C1 segment of cervical spinal cord (tissue), 14 donors: ENCODE data around the gene USP9Y.
"Not testable (repeated sequence)": the region's sequence is repeated elsewhere in the genome, so short reads cannot be mapped to it uniquely, and the experiment has no call there.

ENCODE experiments used
- DNase-seq, 14 donors: peaks; one replicate each; lab custom pipeline; 2025; lab: John Stamatoyannopoulos, UW

USP9Y gene

GRCh38 chrY:12701181-12701695 is at the start of gene USP9Y:
TSS of gene USP9Y (plus strand) at chrY:12701231. CDS start at chrY:12709448, 8,217 bp downstream.
- DNase-seq: no peak

- DNase-seq: no peak
Measured at GRCh38 chrY:12651621-12652036, 49.4 kb upstream of the USP9Y start.

GRCh38 chrY:12661745-12662681 is 39.0 kb upstream of the USP9Y start:
- peak in 4 of 14 donors; percentile 24 to 64 (median 38) for DNase-seq

GRCh38 chrY:12662745-12663591 is 38.1 kb upstream of the USP9Y start:
- peak in 3 of 14 donors; percentile 21 to 58 (median 36) for DNase-seq

GRCh38 chrY:12663845-12664244 is 37.2 kb upstream of the USP9Y start:
- not testable (repeated sequence) for DNase-seq

- no peak for DNase-seq
Measured at GRCh38 chrY:12678111-12678510, 22.9 kb upstream of the USP9Y start.

GRCh38 chrY:12681535-12681934 is 19.5 kb upstream of the USP9Y start:
- no peak for DNase-seq

GRCh38 chrY:12688337-12688736 is 12.7 kb upstream of the USP9Y start:
- no peak for DNase-seq

GRCh38 chrY:12700087-12700486 is 944 bp upstream of the USP9Y start:
- DNase-seq: no peak

- DNase-seq: no peak
Measured at GRCh38 chrY:12702174-12702573, 1.1 kb downstream of the USP9Y start.

GRCh38 chrY:12710460-12710859 is 9.4 kb downstream of the USP9Y start:
- no peak for DNase-seq

GRCh38 chrY:12715376-12715775 is 14.3 kb downstream of the USP9Y start:
- DNase-seq: no peak

- no peak for DNase-seq
Measured at GRCh38 chrY:12729746-12730145, 28.7 kb downstream of the USP9Y start.

- DNase-seq: no peak
Measured at GRCh38 chrY:12733625-12734024, 32.6 kb downstream of the USP9Y start.

- DNase-seq: no peak
Measured at GRCh38 chrY:12734051-12734450, 33.0 kb downstream of the USP9Y start.

GRCh38 chrY:12741414-12741813 is 40.4 kb downstream of the USP9Y start:
- no peak for DNase-seq

- peak in 1 of 14 donors; percentile 0 for DNase-seq
Measured at GRCh38 chrY:12742725-12743124, 41.7 kb downstream of the USP9Y start.

- no peak for DNase-seq
Measured at GRCh38 chrY:12744091-12744490, 43.1 kb downstream of the USP9Y start.

GRCh38 chrY:12749293-12749692 is 48.3 kb downstream of the USP9Y start:
- no peak for DNase-seq

GRCh38 chrY:12752856-12753255 is 51.8 kb downstream of the USP9Y start:
- no peak for DNase-seq

GRCh38 chrY:12756021-12756420 is 55.0 kb downstream of the USP9Y start:
- no peak for DNase-seq

GRCh38 chrY:12765976-12766375 is 64.9 kb downstream of the USP9Y start:
- no peak for DNase-seq
